SH-SY5Y (cell line): ENCODE measurements around the gene POU2F2.

Experiments
- GATA2 ChIP-seq: IDR thresholded peaks from 2 replicates; pipeline ENCODE4 v1.6.1; 2011; ENCODE audit warnings: mild to moderate bottlenecking, low read depth, low read length
- GATA3 ChIP-seq: IDR thresholded peaks from 2 replicates; pipeline ENCODE4 v1.6.1; 2011; ENCODE audit warnings: low read depth, mild to moderate bottlenecking, low read length, moderate library complexity

POU2F2 gene

DNA sequence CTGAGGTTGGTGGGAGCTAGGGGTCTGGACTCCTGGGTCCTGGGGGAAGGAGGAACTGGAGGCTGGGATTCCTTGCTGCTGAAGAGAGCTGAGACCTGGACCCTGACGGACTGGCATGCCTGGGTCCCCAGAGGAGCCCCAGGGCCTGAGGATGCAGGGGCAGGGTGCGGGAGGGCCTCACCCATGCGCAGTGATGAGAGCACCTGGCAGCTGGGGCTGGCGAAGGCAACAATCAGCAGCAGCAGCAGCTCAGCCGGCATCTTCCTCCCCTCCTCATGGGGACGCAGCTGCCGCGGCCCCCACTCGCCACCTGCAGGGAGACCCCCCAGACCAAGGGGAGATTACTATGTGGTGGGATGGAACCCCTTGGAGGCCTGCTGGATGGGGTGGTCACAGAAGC, 66.7 kb downstream of the POU2F2 start:
- no peak for TF ChIP-seq GATA2
- TF ChIP-seq GATA3, result no peak

DNA sequence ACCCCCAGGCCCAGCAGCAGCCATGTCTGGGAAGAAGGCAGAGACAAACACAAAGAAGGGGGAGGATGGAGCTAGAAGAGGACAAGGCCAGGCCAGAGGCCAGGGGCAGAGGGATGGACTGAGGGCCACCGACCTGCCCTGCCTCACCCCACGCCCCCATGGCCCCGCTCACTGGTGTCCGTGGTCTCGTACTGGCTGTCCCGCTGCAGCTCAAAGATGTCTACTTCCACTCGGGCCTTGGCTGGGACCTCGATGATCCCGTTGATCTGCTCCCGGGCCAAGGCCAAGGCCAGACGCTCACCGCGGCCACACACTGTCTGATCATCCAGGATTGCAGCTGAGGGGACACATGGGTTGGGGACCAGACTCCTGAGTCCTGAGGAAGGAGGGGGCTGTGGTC, 67.2 kb downstream of the POU2F2 start:
- TF ChIP-seq GATA2 (no peak), GATA3 (no peak)

DNA sequence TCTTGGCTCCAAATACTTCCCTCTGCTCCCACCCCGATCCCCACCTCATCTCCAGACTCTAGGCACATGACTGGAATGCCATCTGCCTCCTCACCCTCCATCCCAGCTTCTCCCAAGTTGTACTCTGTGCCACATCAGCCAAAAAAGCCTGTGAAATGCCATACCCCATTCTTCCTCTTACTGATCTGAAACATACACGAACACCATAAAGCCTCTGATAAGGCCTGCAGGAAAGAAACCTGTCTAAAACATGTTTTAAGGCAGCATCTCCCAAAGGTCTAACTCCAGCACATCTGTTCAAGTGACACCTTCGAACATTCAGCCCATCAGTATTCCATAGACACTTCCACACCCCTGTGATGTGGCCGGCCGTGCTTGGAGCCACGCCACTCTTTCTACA, 67.8 kb downstream of the POU2F2 start:
- TF ChIP-seq GATA2, result no peak
- TF ChIP-seq GATA3, result no peak

DNA sequence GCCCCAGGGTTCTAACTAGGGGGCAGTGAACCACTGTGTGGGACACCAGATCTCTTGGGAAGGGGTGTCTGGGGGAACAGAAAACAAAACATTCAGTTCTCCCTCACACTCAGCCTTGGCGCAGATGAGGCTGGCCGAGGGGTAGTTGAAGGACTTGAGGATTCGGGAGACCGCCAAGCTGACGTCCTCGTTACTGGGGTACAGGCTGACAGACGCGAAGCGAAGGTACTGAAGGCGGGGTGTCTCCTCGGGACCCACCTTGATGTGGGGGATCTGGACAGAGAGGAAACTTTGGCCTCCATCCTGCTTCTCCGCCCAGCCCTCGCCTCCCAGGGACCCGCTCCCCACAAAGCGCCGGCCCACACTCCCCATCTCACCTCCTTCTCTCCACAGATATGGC, 69.9 kb downstream of the POU2F2 start:
- no peak for TF ChIP-seq GATA3
- no peak for TF ChIP-seq GATA2

DNA sequence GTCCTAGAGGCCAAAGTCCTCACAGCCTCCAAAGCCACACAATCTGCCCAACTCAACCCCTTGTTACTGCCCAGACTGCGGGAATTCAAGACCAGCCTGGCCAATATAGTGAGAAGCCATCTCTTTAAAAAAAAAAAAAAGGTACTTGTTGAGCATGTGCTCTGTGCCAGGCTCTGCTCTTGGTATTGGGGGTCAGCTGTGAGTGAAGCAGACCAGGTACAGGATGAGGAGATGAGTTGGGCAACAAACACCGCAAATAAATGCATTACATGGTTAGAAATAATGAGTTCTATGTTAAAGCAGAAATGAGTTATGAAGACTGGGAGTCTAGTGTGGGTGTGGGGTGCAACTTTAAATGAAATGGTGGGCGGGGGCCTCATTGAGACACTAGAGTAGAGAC, 72.1 kb downstream of the POU2F2 start:
- no peak for TF ChIP-seq GATA2
- no peak for TF ChIP-seq GATA3

DNA sequence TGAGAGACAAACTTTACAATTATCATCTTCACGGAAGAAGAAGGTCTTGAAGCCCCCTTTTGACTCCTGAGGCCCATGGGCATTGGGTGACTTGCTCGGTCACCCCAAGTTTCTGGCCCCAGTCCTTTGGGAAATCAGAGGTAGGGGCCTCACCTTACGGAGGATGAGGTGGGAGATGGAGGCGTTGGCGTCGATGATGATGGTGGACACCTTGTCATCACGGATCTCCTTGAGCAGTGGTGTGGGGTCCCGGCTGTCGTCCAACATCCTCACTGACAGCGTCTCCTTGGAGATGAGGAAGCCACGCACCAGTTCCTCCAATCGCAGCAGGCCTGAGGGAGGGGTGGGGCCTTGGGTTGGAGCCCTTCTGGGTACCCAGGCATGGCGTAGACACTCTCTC, 73.0 kb downstream of the POU2F2 start:
- TF ChIP-seq GATA2 (no peak), GATA3 (no peak)

DNA sequence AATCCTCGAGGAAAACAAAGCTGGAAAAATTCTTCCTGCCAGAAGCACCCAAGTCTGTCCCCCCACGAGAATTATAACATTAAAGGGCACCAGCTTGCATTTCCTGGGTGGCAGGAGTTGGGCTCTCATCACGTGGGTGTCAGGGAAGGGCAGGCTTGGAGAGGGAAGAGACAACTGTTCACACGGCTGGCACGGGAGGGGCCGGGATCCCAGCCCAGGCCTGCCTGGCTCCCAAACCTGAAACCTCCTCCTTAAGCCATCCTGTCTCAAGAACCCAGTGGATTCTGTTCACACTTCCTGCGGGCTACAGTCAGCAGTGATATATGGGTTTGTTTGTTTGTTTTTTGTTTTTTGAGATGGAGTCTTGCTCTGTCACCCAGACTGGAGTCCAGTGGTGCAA, 74.4 kb downstream of the POU2F2 start:
- TF ChIP-seq GATA2, result no peak
- no peak for TF ChIP-seq GATA3

DNA sequence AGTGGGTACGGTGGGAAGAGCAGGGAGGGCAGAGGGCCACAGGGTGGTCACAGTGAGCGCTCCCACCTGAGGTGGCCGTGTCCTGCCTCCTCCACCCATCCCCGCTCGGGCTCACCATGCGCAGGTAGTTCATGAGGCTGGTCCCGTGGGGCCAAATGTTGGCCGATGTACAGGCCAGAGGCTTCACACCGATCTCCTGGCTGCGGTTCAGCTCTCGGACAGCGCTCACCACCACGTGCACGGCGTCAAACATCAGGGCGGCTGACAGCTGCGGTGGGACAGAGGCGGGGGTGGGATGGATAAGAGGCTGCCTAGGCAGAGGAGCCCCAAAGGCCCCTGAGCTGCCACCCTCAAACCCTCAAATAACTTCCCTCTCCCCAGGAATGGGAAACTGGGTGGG, 78.0 kb downstream of the POU2F2 start:
- no peak for TF ChIP-seq GATA3
- no peak for TF ChIP-seq GATA2

DNA sequence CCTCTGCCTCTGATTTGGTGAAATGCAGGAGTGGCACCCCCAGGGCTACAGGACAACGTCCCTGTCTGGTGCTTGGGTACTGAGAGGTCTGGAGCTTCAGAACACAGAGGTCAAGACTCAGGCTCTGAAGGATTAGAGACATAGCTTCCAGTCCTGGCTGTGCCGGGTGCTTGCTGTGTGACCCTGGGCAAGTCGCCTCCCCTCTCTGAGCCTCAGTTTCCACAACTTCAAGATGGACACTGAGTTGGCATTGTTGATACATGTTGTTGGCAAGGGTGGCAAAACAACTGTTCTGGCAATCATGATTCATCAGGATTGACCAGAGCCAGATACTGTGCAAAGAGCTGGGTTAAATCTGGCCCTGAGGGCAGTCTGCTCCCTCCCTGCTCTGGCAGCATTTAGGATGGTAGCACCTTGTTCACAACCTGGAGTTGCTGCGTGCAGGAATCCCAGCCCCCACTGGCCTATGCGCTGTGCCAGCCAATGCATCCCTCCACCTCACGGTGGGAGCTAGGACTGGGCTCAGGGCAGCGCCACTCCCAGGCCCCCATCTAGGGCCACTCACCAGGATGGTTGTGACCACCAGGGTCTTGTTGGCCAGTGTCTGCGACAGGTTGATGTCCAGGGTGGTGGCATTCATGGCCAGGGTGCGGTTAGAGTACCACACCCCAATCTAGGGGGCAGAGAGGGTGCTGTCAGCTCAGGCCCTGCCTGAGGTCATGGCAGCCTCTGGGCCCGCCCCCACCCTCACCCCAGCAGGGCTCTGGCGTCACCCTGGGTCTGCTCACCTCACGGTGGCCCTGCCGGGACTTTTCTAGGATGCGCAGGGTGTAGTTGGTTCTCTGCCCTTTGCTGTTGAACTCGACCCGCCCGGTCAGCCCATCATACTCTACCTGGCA, 79.0 kb downstream of the POU2F2 start:
- TF ChIP-seq GATA2 (no peak), GATA3 (no peak)

DNA sequence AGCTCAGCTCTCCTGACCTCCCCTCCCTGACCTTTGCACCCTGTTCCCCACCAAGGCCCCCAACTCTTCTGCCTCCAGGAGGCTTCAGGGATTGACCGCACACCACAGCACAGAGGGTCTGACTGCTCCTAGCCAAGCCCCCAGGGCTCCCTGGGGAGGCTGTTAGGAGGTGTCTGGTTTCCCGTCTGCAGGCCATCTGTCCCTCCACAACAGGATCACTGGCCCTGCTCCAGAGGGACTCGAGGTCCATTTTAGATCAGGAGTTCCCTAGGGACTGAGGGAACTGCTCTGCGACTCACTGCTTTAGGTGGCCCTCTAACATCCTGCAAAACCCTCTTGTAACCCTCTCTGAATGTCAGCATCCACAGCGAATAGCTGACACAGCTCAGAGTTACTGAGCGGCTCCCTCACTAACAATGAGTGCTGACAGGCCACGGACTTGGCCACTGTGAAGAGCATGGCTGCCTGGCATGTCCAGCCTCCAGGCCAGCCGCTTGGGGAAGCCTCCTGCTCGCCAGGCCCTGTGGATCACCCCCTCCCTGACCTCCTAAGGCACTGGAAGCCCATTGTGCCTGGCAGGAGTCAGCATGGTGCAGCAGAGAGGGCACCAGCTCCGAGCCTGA, 79.9 kb downstream of the POU2F2 start:
- no peak for TF ChIP-seq GATA3
- TF ChIP-seq GATA2, result no peak

DNA sequence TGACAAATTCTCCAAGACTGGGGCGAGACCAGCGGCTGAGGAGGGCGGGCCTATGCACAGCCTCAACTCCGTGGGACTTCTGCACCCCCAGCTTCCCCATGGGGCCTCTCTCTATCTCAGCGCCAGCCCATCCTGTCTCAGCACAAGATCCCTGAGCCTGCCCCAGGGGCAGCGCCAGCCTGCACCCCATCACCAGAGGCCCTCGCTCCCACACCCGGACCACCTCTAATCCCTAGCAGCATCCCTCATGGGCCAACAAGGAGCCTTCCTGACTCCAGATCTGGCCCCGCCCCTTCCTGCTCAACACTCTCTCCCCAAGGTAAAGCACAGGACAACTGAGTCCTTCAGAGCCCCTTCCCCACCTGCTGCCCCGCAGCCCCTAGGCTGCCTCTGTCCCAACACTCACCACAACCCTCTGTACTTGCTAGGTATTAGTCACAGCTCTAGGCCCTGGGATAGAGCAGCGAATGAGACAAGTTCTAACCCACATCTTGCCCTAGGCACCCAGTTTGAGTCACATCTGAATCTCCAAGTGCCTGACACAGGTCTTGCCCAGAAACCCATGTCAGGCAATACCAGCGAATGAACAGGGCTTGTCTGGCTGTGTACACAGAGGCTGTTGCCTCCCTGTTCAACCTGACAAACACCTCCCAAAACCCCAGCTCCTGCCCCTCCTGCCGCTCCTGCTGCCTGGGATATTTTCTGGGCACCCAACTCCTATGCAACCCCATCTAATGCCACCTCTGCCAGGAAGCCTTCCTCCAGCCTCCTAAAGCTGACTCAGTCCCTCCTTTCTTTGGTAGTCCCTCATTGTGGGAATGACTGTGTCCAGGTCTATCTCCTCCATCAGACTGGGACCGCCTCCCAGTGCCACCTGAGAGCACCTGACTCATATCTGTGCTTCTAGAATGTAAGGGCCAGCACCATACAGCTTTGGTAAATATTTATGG, 80.8 kb downstream of the POU2F2 start:
- TF ChIP-seq GATA2, result no peak

DNA sequence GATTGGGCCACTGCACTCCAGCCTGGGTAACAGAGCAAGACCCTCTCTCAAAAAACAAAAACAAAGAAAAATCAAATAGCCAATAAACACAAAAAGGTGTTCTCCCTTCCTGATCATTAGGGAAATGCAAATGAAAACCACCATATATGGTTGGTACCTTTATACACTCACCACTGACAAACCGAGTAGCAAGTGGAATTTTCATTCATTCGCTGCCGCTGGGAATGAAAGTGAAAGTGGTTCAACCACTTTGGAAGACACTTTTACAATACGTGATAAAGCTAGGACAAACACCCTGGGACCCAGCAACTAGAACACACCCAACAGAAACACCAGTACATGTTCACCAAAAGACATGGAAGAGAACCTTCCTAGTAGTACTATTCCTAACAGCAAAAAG, 83.3 kb downstream of the POU2F2 start:
- TF ChIP-seq GATA3 (no peak), GATA2 (no peak)

DNA sequence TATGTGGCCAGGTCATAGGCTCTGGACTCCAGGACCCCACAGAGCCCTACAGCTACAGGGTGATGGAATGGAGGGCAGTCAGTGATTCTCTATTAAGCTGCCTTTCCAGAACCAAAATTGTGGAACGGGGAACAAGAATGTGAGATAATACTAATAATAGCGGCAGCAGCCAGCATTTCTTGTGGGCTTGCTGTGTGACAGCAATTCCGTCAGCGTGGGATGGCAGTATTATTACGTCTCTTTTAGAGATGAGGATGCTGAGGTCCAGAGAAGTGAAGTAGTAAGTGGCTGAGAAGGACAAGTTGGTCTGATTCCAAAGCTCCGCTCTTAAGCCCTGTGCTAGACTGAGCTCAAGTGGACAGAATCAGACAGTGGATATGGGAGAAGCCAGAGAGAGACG, 86.7 kb downstream of the POU2F2 start:
- TF ChIP-seq GATA2 (no peak), GATA3 (no peak)

DNA sequence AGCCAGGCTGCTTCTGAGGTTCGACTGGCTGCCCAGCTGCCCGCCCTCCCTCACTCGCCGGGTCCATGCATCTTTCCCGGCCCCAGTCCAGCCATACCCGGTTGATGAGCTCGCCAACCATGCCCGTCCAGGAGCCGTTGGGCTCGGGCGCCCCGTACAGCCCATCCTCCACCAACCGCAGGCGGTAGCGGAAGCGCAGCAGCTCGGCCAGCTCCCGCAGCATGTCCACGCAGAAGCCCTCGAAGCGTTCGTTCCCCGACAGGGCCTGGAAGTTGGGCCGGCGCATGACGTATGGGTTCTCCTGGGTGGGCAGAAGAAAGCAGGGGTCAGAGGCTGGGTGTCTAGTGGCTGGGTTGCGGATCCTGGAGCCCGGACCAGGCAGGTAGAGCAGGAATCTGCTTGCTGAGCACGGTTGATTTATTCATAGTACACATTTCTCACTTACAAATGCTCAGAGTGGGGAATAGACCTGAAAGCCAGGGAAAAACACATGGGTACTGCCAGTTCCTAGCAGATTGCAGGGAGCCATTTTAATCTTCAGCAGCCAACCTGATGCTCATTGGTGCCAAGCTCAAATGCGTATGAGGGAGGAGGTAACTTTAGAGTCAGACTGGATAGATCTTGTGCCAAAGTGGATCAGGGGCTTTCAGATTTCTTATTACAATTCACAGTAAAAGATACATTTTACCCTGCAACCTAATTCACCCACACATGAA, 89.6 kb downstream of the POU2F2 start:
- TF ChIP-seq GATA2, result no peak
- no peak for TF ChIP-seq GATA3

DNA sequence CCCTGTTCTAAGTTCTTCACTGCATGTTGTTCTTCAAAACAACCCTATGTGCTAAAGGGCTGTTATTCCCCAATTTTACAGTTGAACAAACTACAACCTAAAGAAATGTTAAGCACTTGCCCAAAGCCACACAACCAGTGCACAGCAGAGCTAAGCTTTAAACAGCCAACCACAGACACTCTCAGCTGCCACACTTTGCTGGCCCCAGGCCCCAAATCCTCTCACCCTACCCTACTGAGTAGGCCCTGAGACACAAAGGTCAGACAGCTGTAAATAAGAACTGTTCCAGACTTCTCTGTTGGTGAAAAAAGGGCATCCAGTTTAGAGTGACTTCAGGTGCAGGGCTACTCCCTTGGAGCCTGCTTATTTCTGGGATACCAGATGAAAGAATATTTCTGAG, 92.2 kb downstream of the POU2F2 start:
- no peak for TF ChIP-seq GATA3
- no peak for TF ChIP-seq GATA2
